Ishikawa (cell line): Measurements from ENCODE around the gene UGGT1.

Experiments
- CEBPB ChIP-seq: IDR thresholded peaks from 2 replicates; pipeline ENCODE4 v1.6.1; 2012
- CREB1 ChIP-seq: IDR thresholded peaks from 2 replicates; pipeline ENCODE4 v1.6.1; 2012; ENCODE audit warnings: low read depth
- EGR1 ChIP-seq: IDR thresholded peaks from 2 replicates; pipeline ENCODE4 v1.6.1; 2012
- EP300 ChIP-seq: IDR thresholded peaks from 2 replicates; pipeline ENCODE4 v1.6.1; 2012; ENCODE audit warnings: borderline replicate concordance
- FOXM1 ChIP-seq: IDR thresholded peaks from 2 replicates; pipeline ENCODE4 v1.6.1; 2012; ENCODE audit warnings: low read depth, borderline replicate concordance
- TAF1 ChIP-seq: IDR thresholded peaks from 2 replicates; pipeline ENCODE4 v1.6.1; 2012; ENCODE audit warnings: low read depth, mild to moderate bottlenecking
- TCF12 ChIP-seq: IDR thresholded peaks from 2 replicates; pipeline ENCODE4 v1.6.1; 2012; ENCODE audit warnings: low read depth
- YY1 ChIP-seq: IDR thresholded peaks from 2 replicates; pipeline ENCODE4 v1.6.1; 2012; ENCODE audit warnings: low read depth
- ZBTB7A ChIP-seq: IDR thresholded peaks from 2 replicates; pipeline ENCODE4 v1.6.1; 2012; ENCODE audit warnings: low read depth

GRCh38 chr2:128162266-128162665 lies 71.3 kb downstream of the UGGT1 start:
- TF ChIP-seq EGR1: no peak
- no peak for TF ChIP-seq ZBTB7A
- TF ChIP-seq CREB1: no peak
- TF ChIP-seq FOXM1: no peak
- TF ChIP-seq EP300: no peak
- TF ChIP-seq TAF1: no peak
- no peak for TF ChIP-seq CEBPB
- TF ChIP-seq TCF12: no peak
- no peak for TF ChIP-seq YY1
